Measurements from ENCODE around the gene SIRT2. TPM values are rescaled to one million over a fixed set of nuclear protein-coding genes. Genes with fewer than 3 reads are reported as not detected.

The SIRT2 gene
- total and polyA plus RNA-seq, 2 of the 8 experiments (the other 6 are each of a cell fraction or from before 2014, with no cell fraction given), result 6.5 to 10.0 TPM

DNA sequence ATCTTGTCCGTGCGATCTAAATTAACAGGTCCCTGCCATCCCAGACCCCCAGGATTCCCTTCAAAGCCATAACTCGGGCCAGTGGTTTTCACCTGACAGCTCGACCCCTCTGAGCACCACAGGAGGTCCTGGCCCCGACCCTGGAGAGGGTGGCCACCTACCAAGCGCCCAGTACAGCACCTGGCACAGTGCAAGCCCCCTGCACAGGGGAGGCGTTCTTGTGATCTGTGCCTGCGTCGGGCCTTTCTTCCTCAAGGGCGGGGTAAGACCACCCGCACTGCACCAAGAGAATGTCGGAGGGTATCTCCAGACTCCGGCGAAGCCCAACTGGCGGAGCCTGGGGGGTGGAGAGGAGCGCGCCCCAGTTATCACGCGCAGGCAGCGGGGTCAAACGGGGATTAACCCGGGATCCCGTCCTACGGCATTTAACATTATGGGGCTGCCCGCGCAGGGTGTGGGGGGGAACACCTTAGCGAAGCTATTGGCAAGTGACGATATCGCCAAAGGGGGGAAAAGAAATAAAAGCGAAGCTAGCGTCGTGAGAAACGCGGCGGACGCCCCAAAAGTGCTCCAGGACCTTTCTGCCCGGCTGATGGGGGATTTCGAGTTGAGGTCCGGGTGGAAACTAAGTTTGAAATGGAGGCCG lies 48.3 kb downstream of the SIRT2 start:
- peak overlapping the region; percentile 14 to 81 (median 61) for H3K9ac ChIP-seq (replicated peaks in 1 of 4; ENCODE audit: extremely low read depth in 1 of 4, low read depth in 3 of 4, low read length in 3 of 4)
- CTCF ChIA-PET (ENCODE audit: partially characterized antibody), result interaction anchor here (0.5 to 4.3 kb wide), 6 partner anchors 12 to 42 kb away, joined by 3 to 21 read pairs (median 4); no protein-coding TSS in a partner anchor
- peak overlapping the region; percentile 91; the same call in 1 of the 2 replicates for H4K8ac ChIP-seq (ENCODE audit: extremely low read depth, insufficient read depth, low read length)
- peak overlapping the region; percentile 93 for H4K91ac ChIP-seq (replicated peaks; ENCODE audit: insufficient read length, low read length)
- H3K23me2 ChIP-seq (ENCODE audit: low read depth, low read length), result peaks cover 22% of the 10 kb centered on the region
- peaks cover 0 to 2% of the 10 kb centered on the region in 2 experiments; a peak in 1 of 4 replicates for H3K9me3 ChIP-seq (ENCODE audit: insufficient read depth in 2 of 2, low read depth in 1 of 2, low read length in 1 of 2)
- POLR2A ChIA-PET (ENCODE audit: partially characterized antibody), result interaction anchor here (0.6 to 4.5 kb wide), 18 partner anchors 10 to 564 kb away, joined by 3 to 65 read pairs (median 6); partner anchors contain the start of genes ECH1, MRPS12, RINL and SARS2
- no peak overlapping the region for H3K23ac ChIP-seq (ENCODE audit: insufficient read length)
- H3K27ac ChIP-seq (ENCODE audit: low read depth, low read length), result peak overlapping the region; percentile 70
- no peak for FAIRE-seq
- H2BK12ac ChIP-seq (ENCODE audit: low read depth, low read length), result peak overlapping the region; percentile 68
- H3K4me1 ChIP-seq (replicated peaks in 1 of 4; ENCODE audit: control insufficient read depth in 3 of 4, insufficient read depth in 4 of 4, low read length in 3 of 4), result peaks cover 2 to 16% (median 11%) of the 10 kb centered on the region in 4 experiments
- peak overlapping the region; percentile 32 for H3K18ac ChIP-seq (ENCODE audit: extremely low read depth, low read length)
- peak overlapping the region; percentile 75 for H4K5ac ChIP-seq (ENCODE audit: insufficient read length, low read depth, low read length)
- H2AFZ ChIP-seq (ENCODE audit: low read length), result 0 out of 2 replicates have a peak overlapping the region, but pooled peaks have one; percentile 19
- peak overlapping the region; percentile 76 for H2BK5ac ChIP-seq (ENCODE audit: low read depth, low read length)
- H3K4me2 ChIP-seq (ENCODE audit: insufficient read depth in 1 of 2, low read depth in 2 of 2, low read length in 2 of 2), result peak overlapping the region; percentile 96 to 97
- H3K4ac ChIP-seq (replicated peaks; ENCODE audit: insufficient read length, low read depth, low read length), result peak overlapping the region; percentile 94
- H3K79me2 ChIP-seq (ENCODE audit: control insufficient read depth in 1 of 2, insufficient read depth in 2 of 2, low read length in 2 of 2), result peaks cover 22 to 28% of the 10 kb centered on the region in 2 experiments
- WGBS, 2 experiments (ENCODE audit: extremely low coverage in 1 of 2, insufficient coverage in 1 of 2, insufficient read length in 1 of 2, insufficient replicate concordance in 2 of 2, low coverage in 1 of 2, low lambda C conversion rate in 2 of 2, missing lambda C conversion rate in 1 of 2), result 5% methylated on average over 40 of the region's 40 CpGs; no CpG with 5 or more reads in 1 of the 2 experiments
- peaks cover 14 to 29% (median 17%) of the 10 kb centered on the region in 4 experiments for H3K36me3 ChIP-seq (ENCODE audit: control insufficient read depth in 2 of 4, insufficient read depth in 4 of 4, low read length in 3 of 4)
- peak overlapping the region; percentile 72; the same call in 1 of the 2 replicates for H2BK20ac ChIP-seq (ENCODE audit: low read length)
- peak overlapping the region; percentile 67 to 87 (median 72) for H3K4me3 ChIP-seq (ENCODE audit: extremely low read depth in 1 of 4, insufficient read depth in 2 of 4, low read depth in 3 of 4, low read length in 4 of 4)
- no peaks in the 10 kb centered on the region for H3K27me3 ChIP-seq (replicated peaks in 1 of 4; ENCODE audit: control insufficient read depth in 3 of 4, extremely low read depth in 1 of 4, insufficient read depth in 3 of 4, low read length in 3 of 4)
- peak in 1 of 2 experiments; percentile 69 for DNase-seq (ENCODE audit: low read depth in 1 of 2, low spot score in 2 of 2)
- no peak overlapping the region; the same call in 1 of the 2 replicates for H2BK15ac ChIP-seq (ENCODE audit: low read length)
- H4K20me1 ChIP-seq (replicated peaks in 1 of 2; ENCODE audit: control insufficient read depth in 1 of 2, insufficient read depth in 2 of 2, low read length in 2 of 2), result peaks cover 12 to 16% of the 10 kb centered on the region in 2 experiments
- H3K56ac ChIP-seq (replicated peaks; ENCODE audit: insufficient read length, low read depth, low read length), result peak overlapping the region; percentile 28
- H2AK5ac ChIP-seq (ENCODE audit: low read depth, low read length), result no peak overlapping the region
- H3K79me1 ChIP-seq (ENCODE audit: low read depth, low read length), result peaks cover 9% of the 10 kb centered on the region; the same call in 1 of the 2 replicates
- peak overlapping the region; percentile 31 for H2BK120ac ChIP-seq (replicated peaks; ENCODE audit: low read depth, low read length)
- no peak overlapping the region for H3K14ac ChIP-seq (ENCODE audit: insufficient read length)
- no peak for TF ChIP-seq RAD21 (IDR thresholded peaks at IDR 0.05 in 1 of 2, conservative IDR thresholded peaks at IDR 0.05 in 1 of 2; ENCODE audit: low read depth in 2 of 2, low read length in 2 of 2)
- no peak for TF ChIP-seq SUZ12 (IDR thresholded peaks at IDR 0.05; ENCODE audit: low read length)
- TF ChIP-seq KDM4A (IDR thresholded peaks at IDR 0.05; ENCODE audit: low read depth, low read length, severe bottlenecking), result peak; percentile 28
- TF ChIP-seq SAP30 (IDR thresholded peaks at IDR 0.05; ENCODE audit: insufficient read depth, insufficient replicate concordance, low read length), result peak; percentile 1
- no peak for TF ChIP-seq SP2 (IDR thresholded peaks at IDR 0.05; ENCODE audit: low read length)
- peak; percentile 43 for TF ChIP-seq TAF7 (optimal IDR thresholded peaks at IDR 0.05; ENCODE audit: borderline replicate concordance, low read depth, low read length)
- peak; percentile 37 for TF ChIP-seq ASH2L (IDR thresholded peaks at IDR 0.05; ENCODE audit: low read length)
- no peak for TF ChIP-seq EP300 (IDR thresholded peaks at IDR 0.05; ENCODE audit: borderline replicate concordance in 1 of 2, low read depth in 2 of 2, low read length in 2 of 2)
- no peak for TF ChIP-seq NRF1 (IDR thresholded peaks at IDR 0.05; ENCODE audit: low read depth, low read length)
- TF ChIP-seq TAF1 (IDR thresholded peaks at IDR 0.05; ENCODE audit: low read depth, low read length), result no peak; the same call in 1 of the 2 replicates

All from H1 (cell line).